GM10847 (cell line): ENCODE measurements around the gene NHLRC4.

Source experiments
- POLR2A ChIP-seq: IDR thresholded peaks from 2 replicates; pipeline ENCODE4 v1.6.1; 2011; ENCODE audit not compliant: insufficient read length; ENCODE audit errors: extremely low read depth

The NHLRC4 gene

DNA sequence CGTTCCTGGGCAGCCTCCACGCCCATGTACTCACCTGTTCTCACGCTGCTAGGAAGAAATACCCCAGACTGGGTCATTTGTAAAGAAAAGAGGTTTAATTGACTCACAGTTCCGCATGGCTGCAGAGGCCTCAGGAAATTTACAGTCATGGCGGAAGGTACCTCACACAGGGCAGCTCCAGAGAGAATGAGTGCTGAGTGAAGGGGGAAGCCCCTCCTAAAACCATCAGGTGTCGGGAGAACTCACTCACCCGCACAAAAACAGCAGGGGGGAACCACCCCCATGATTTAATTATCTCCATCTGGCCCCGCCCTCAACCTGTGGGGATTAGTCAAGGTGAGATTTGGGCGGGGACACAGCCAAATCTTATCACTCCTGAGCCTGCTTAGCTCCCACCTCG lies 41.2 kb downstream of the NHLRC4 start:
- no peak for TF ChIP-seq POLR2A

DNA sequence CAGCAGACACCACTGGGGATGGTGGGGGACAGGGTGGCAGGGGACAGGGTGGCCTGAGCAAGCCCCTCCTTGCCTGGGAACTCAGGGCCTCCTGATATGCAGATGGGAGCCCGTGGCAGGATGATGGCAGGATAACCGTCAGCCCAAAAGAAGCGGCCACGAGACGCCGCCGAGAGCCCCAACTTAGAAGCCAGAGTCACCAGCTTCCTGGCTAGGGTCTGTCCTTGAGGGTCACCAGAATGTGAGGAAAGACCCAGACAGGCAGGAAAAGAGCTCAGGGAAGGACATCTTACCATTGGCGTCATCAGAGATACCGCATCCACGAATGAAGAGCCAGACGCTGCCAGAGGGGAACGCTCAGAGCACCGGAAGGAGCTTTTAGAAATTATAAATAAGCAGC lies 42.5 kb downstream of the NHLRC4 start:
- no peak for TF ChIP-seq POLR2A

DNA sequence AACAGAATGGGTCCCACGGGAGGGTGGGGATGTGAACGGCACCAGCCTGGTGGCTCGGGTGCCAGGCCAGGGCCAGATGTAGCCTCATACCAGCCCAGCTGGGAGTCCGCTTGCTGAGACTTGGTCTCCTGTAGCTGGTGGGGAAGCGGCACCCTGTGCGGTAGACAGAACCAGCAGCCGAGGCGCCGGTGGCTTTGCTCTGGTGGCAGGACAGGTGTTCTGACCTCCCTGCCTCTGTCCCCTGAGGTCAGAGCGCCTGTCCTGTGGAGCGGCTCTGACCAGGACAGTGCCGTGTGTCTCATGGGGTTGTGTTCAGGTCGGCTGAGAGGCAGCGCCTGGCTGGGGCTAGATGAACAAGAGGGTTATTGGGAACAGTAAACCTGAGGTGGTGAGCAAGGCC lies 43.2 kb downstream of the NHLRC4 start:
- TF ChIP-seq POLR2A = no peak

DNA sequence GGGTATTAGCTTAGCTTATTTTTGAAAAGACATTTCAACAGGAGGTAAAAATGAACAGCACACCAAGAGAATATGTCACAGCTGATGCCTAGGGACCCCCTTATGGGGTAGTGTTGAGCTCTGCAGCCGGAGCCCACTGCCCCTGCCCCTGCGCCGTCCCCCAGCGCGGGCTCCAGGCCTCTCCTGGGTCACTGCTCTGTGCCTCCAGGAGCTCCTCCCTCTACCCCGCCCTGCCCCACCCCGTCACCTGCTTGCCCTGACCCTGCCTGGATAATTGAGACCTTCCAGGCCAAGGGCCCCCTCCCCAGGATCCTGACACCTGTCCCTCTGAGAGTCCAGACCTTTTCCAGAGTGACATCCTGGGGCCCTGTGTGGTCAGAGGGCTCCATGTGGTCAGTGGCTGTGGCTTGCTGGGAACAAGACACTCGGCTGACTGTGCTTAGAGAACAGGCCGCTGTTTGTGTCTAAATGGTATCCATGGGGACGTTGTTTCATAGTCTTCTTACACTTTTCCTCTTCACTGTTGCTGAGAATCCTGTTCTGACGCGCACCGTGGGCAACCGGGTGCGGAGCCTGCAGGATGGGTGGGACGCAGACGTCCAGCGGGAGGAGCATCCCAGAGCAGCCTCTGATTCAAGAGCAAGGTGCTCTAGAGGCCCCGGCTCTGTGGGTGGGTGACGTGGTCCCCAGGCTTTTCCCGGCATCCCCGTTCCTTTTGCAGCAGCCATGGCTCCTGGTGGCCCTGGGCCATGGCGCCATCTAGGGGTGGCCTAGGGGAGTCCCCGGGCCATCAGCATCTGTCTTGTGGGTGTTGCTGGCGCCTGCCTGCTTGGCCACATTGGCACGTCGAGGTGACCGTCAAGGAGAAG lies 43.9 kb downstream of the NHLRC4 start:
- no peak for TF ChIP-seq POLR2A

DNA sequence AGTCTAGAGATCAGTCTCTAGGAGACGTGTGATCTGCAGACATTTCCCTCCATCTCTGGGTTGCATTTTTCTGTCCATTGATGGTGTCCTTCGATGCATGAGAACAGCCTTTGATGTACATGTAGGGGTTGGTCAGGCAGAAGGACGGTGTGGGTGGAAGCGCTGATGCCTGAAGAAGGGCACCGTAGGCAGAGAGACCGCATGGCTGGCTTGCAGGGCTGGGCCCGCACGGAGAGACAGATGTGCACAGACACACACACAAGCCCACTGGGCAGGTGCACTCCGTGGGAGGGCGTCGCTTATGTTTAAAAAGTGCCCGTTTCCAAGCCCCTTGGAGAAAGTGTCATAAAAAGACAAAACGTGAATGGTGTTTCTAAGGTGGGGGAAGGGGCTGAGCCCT lies 48.3 kb downstream of the NHLRC4 start:
- TF ChIP-seq POLR2A = no peak

DNA sequence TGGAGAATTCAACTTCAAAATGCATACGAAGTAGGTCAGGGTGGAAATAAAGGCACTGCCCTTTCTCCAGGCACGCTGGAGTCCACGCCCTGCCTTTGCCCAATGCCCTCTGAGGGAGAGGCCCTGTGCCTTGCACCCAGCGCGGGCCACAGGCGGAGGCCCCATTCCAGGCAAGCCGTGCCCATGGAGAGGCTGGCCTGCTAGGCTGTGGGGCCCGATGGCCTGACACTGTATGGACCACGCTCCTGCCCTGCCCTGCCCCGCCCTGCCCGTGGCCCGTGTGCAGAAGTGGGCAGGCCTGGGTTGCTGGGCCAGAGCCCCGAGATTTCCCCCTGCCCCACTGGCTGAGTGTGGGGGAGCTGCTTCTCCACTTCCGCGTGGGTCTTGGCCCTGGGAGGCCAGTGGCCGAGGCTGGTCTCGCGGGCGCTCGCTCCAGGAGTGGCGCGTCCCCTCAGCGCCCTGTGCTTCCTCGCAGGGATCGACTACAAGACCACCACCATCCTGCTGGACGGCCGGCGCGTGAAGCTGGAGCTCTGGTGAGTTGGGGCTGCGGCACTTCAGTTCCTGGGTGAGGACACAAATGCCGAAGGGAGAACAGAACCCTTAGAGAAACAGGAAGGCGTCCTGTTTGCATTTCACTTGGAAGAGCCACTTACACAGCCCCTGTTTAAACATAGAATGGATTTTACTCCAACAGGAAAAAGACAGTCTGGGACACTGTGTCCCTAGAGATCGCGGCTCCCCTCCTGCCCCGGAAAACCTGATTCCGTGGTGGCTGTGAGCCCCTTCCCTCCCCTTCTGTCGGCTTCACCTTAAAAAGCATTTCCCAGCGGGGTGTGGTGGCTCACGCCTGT lies 50.2 kb downstream of the NHLRC4 start:
- no peak for TF ChIP-seq POLR2A

DNA sequence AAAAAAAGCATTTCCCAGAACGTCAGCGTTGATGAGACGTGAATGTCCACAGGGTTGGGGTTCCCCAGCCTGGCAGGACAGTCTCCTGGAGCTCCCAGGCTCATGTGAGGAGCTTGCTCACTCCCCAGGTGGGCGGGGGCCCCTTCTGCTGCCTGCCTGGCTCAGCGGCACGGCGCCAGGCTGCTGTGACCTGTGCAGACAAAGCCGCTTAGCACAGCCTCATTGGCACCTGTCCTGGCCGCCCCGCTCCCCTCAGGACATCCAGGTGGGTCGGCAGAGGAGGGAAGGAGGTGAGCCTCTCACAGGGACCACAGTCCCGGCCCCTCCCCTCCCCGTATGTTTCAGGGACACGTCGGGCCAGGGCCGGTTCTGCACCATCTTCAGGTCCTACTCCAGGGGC lies 51.0 kb downstream of the NHLRC4 start:
- TF ChIP-seq POLR2A = no peak
